ENCODE results near the gene HGFAC.

HGFAC gene

GRCh38 chr4:3411676-3412075 lies 30.1 kb upstream of the HGFAC start:
- DNase-seq, result no peak

DNA sequence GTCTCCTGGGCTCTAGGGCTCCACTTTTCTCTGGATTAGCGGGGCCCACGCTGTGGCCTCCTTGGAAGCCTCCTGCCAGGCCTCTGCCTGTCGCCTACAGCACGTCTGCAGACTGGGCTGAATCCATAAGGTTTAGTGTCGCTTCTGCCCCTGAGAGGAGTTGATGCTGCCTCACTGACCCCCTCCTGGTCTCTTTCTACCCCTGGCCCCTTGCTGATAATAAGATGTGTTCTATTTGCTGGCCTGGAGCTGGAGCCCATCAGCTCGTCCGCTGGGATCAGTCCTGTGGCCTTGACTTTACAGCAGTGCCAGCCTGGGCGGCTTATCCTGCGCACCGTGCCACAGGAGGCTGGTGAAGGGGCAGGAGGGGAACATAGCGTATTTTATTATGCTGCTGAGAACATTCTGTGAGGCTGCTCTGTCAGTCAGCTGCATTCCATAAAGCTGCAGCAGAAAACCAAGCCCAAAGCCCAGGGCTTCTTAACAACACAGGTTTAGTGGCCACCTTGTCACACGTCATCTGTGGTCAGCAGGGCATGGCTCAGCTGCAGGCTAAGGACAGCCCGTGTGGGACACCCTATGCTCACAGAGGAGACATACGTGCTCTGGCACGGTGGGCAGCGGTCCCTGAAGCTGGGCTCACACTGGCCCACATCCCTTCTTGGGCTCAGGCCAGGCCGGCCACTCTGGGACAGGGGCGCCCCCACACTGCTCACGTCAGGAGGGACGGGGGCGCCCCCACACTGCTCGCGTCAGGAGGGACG lies 29.3 kb upstream of the HGFAC start:
- no peak for DNase-seq

GRCh38 chr4:3413217-3413671 lies 28.5 kb upstream of the HGFAC start:
- no peak for DNase-seq

DNA sequence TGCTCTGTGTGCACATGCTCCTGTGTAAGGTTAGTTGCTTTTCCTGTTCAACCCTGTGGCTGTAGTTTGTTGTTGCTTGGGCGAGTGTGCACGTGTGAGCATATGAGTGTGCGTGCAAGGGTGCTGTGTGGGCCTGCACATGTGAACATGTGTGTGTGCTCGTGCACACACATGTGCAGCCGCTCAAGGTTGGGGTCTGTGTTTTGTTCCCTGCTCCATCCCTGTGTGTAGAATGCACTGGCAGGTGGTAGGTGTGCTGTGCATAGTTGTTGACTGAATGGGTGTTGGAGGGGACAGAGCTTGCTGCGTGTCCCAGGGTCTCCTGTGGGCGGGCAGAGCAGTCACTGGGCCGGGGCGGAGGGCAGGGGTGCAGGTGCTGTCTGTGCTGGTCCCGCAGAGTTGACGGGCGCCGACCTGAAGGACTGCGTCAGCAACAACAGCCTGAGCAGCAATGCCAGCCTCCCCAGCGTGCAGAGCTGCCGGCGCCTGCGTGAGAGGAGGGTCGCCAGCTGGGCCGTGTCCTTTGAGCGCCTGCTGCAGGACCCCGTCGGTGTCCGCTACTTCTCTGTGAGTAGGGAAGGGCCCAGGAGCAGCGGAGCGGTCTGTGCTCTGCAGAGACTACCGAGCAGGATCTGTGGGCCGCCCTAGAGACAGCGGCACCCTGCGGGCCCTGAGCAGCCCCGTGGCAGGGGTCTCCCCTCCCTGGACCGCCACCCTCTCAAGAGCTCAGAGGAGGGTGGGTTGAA lies 27.9 kb upstream of the HGFAC start:
- no peak for DNase-seq

- DNase-seq, result no peak
Observed at GRCh38 chr4:3414421-3415279, 27.1 kb upstream of the HGFAC start.

DNA sequence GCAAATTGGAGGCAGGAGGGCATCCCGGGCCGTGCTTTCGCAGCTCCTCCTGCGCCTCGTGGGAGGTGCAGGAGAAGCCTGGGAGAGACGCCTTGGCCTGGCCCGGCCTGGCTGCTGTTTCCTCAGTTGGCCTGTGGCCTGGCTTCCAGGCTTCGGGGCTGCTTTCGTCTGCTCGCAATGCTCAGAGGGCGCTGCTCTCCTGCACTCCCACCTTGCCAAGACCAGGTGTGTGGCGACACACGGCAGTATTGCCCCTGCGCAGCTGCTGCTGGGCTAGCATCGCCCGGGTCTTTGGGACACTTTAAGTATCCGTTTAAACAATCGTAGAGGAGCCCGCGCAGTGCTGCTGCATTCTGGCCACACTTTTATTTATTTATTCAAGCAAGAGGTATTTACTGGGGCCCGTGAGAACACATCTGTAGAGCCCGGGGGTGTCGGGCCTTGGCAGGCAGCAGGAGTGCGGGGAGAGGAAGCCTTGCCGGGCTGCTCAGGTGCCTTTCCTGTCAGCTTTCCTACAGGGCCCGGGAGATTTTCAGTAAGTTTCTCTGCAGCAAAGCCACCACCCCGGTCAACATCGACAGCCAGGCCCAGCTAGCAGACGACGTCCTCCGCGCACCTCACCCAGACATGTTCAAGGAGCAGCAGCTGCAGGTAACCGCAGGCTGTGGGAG lies 26.2 kb upstream of the HGFAC start:
- DNase-seq, result no peak

- DNase-seq, result no peak
Observed at GRCh38 chr4:3416270-3416669, 25.5 kb upstream of the HGFAC start.

GRCh38 chr4:3416821-3417221 lies 24.9 kb upstream of the HGFAC start:
- DNase-seq, result no peak

DNA sequence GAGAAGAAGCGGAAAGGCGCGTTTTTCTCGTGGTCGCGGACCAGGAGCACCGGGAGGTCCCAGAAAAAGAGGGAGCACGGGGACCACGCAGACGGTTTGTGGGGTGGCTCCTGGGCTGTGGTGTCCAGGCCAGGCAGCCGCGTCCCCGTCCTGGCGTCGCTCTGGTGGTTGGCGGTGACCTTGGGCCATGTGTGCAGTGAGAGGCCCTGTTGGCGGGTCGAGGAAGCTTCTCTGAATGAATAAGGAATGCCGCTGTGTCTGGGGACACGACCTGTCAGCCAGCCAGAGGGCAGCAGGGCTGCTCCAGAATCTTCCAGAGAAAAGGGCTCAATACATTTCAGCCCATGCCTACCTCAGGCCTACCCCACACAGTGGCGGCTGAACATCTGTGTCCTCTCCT lies 24.3 kb upstream of the HGFAC start:
- DNase-seq, result no peak

DNA sequence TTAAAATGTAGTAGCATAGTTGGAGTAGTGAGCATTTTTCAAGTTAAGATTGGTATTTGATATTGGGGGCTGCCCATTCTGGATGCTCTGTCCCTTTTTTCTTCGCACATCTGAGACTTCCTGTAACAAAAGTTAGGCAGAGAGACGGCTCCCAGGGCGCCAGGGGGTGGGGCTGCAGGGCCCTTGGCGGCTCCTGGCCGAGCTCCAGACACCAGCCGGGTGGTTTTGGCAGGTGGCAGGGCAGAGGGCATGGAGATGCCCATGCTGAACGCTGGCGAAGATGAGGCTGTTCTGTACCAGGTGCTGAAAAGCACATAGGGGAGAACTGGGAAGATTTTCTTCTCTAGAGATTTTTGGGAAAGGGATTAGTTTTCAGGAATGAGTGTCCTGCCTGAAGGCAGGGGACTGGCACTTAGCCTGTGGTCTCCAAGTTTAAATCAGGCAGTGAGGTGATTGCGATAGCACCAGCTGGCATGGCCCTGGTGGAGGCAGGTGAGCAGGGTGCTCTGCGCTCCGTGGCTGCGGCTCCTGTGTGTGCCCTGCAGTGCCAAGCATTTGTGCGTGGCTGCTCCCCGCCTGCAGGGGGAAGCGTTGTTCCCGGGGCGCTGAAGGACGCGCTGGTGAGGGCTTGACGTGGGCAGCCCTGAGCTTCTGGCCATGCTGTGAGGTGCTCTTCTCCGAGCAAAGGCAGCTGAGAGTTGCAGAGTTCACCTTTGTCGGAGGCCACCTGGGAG lies 23.6 kb upstream of the HGFAC start:
- DNase-seq, result no peak

GRCh38 chr4:3419836-3420605 lies 21.7 kb upstream of the HGFAC start:
- DNase-seq, result no peak

GRCh38 chr4:3420606-3420955 lies 21.2 kb upstream of the HGFAC start:
- no peak for DNase-seq

DNA sequence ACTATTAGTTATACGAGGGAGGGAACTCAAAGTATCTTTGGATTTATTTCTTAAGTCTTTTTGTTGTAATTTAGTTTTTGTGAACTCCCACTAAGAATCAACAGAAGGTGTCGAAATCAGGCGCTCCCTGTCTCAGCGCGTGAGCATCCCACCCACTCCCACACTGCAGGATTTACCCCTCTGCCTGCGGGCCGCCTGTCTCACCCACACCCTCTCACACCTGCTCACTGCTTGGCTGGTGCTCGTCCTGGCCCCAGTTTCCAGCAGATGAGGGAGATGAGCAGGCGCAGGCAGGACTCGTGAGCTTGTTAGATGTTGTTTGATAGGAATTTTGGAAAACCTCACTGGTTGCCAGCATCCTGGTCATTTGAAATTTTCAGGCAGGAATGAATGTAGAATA lies 20.8 kb upstream of the HGFAC start:
- no peak for DNase-seq

- no peak for DNase-seq
Observed at GRCh38 chr4:3421470-3421869, 20.3 kb upstream of the HGFAC start.

- DNase-seq, result no peak
Observed at GRCh38 chr4:3422241-3422801, 19.4 kb upstream of the HGFAC start.

DNA sequence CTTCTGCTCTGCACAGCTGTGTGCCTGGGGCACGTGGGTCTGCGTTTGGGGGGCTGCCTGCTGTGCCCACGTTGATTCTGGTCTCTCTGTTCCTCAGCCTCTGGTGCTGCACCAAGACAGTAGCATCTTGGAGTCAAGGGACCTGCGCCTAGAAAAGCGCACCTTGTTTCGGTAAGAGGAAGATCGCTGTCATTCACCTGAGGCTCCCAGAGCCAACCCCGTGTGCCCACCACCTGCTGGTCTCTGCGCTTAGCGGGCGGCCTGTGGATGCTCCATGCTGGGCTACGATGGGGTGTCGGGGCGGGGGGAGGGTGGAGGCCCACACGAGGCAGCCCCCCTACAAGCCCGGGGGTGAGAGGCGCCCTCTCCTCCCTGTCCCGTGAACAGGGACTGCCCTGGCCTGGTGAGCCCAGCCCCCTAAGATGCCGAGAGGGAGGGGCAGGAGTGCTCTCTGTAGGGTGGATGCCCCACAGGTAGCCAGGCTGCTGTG lies 18.9 kb upstream of the HGFAC start:
- no peak for DNase-seq

DNA sequence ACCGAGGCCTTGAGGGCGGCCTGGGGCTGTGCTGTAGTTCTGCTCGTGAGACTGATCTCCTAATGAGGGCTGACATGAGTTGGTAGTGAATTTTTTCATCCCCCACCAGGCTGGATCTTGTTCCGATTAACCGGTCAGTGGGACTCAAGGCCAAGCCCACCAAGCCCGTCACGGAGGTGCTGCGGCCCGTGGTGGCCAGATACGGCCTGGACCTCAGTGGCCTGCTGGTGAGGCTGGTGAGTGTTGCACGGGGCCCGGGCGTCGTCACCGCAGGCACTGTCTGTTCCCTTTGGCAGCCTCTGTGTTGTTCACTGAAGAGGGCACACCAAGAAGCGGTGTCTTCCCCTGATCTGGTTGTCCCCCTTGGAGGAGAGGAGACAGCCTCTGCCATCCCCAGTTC lies 18.4 kb upstream of the HGFAC start:
- DNase-seq, result no peak

- no peak for DNase-seq
Observed at GRCh38 chr4:3423952-3424351, 17.8 kb upstream of the HGFAC start.

GRCh38 chr4:3424522-3425095 lies 17.2 kb upstream of the HGFAC start:
- no peak for DNase-seq

DNA sequence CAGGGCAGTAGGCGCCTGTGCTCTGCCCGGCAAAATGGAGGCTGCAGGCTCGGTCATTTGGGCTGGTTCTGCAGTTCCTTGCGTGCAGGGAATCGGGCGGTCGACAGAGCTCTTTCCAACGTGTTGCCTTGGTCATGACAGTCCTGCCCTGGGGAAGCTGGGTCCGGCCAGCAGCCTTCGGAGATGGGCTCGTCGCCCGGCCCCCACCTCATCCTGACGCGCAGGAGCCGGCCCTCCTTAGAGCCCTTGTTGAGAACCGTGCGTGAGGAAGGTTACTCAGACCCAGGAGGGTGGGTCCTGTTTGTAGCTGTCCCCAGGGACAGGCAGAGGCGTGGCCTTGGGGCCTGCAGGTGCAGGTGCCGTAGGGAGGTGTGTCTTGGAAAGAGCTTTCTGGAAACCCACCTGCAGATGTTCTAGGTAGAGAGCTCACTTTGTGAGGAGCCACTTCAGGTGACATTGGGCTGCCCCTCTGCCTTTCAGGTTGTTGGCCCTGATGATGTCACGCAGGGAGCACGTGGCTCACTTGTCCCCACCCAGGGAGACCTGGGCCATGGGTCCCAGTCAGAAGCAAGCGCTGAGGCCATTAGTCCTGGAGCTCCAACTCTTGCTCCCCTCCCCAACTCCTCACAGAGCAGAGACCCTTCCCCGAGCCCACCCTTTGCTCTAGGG lies 15.2 kb upstream of the HGFAC start:
- DNase-seq, result no peak

Data from GOT3 (cell line).